ENCODE results near the gene TLNRD1.

Gene TLNRD1

DNA sequence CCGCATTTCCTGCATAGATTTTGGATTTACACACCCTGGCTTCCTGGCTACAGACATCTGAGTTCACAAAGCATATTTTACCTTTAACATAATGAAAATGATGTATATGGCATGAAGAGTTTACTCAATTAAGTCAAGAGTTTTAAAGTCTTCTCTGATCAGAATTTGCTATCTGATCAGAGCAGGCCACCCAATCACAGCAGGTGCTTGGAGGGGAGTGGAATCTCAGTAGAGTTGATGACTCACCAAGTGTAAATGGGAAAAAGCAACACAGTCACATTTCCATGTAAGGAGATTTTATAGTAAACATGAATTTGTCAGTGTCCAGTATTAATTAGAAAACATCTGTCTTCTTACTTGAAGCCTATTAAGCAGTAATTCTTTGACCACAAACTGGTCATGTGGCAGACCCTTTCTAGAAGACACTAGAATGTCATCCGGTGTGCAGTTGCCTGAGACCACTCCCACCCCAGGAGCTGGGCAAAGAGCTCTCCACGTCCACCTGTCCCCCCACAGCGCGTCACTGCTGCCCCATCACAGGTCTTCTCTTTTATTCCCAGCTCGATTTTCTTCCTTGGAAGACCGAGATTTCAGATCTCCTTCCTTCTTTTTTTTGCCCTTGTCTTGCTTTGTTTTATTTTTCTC lies 21.9 kb upstream of the TLNRD1 start:
- peak in 1 of 2 donors; percentile 36 for DNase-seq (ENCODE audit: low read depth in 2 of 2)
- TF ChIP-seq, protein P1, sequence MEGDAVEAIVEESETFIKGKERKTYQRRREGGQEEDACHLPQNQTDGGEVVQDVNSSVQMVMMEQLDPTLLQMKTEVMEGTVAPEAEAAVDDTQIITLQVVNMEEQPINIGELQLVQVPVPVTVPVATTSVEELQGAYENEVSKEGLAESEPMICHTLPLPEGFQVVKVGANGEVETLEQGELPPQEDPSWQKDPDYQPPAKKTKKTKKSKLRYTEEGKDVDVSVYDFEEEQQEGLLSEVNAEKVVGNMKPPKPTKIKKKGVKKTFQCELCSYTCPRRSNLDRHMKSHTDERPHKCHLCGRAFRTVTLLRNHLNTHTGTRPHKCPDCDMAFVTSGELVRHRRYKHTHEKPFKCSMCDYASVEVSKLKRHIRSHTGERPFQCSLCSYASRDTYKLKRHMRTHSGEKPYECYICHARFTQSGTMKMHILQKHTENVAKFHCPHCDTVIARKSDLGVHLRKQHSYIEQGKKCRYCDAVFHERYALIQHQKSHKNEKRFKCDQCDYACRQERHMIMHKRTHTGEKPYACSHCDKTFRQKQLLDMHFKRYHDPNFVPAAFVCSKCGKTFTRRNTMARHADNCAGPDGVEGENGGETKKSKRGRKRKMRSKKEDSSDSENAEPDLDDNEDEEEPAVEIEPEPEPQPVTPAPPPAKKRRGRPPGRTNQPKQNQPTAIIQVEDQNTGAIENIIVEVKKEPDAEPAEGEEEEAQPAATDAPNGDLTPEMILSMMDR (IDR thresholded peaks at IDR 0.05; ENCODE audit: low read depth, low read length): no peak
- H3K4me3 ChIP-seq (replicated peaks in 1 of 2; ENCODE audit: low read depth in 2 of 2, low read length in 2 of 2): no peak overlapping the region

DNA sequence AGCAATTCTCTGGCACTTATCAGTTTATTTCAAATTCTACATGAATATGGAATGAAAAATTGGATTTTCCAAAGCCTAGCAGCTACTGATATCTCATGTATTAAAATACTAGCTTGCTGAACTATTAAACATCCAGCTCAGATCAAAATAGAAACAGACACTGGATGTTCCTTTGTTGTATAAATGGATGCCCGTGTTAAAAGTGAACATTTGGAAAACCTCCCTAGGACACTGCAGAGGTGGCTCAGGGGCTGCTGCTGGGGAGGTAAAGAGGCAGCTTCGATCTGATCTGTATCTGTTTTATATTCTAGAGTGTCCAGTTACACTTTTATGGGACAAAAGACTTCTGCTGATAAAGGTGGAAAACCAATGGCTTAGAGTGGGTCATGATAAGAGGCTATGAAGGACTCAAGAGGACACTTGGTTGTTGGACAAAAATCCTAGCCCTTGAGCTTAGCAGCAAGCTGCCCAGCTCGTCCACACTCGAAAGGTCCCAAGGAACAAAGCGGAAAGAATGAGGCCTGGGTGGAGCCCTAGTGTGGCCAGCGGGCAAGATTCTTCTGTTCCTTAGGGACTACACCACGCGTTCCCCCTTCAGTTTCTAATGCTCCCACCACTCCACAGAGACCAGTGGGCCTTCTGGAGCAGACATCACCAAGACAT lies 21.1 kb upstream of the TLNRD1 start:
- no peak overlapping the region for H3K4me3 ChIP-seq (replicated peaks in 1 of 2; ENCODE audit: low read depth in 2 of 2, low read length in 2 of 2)
- no peak for DNase-seq (ENCODE audit: low read depth in 2 of 2)
- TF ChIP-seq, protein P1 (IDR thresholded peaks at IDR 0.05; ENCODE audit: low read depth, low read length): no peak

DNA sequence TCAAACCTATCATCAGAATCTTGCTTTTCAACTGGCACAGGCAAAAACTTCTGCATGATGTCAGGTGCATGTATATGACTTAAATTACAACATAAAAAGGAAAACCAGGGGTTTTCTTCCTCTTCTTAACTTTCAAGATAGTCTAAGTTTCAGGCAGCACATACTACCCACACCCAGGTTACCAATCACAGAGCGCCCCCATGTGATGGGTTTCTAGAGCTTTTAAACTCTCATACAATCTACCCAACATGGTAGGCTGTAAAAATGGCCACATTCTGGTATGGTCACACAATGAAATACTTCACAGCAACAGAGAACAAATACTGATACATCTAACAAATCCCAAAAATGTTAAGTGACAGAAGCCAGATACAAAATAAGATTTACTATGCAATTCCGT lies 18.5 kb upstream of the TLNRD1 start:
- TF ChIP-seq, protein P1 (IDR thresholded peaks at IDR 0.05; ENCODE audit: low read depth, low read length): no peak
- DNase-seq (ENCODE audit: low read depth in 2 of 2): no peak
- no peak overlapping the region for H3K4me3 ChIP-seq (replicated peaks in 1 of 2; ENCODE audit: low read depth in 2 of 2, low read length in 2 of 2)

DNA sequence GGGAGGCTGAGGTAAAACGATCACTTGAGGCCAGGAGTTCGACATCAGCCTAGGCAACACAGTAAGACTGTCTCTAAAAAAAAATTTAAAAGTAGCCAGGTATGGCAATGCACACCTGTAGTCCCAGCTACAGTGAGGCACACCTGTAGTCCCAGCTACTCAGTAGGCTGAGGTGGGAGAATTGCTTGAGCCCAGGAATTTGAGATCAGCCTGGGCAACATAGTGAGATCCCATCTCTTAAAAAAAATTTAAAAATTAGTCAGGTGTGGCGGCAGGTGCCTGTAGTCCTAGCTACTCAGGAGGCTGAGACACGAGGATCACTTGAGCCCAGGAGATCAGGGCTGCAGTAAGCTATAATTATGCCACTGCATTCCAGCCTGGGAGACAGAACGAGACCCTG lies 17.9 kb upstream of the TLNRD1 start:
- DNase-seq (ENCODE audit: low read depth in 2 of 2): no peak
- TF ChIP-seq, protein P1 (IDR thresholded peaks at IDR 0.05; ENCODE audit: low read depth, low read length): no peak
- no peak overlapping the region for H3K4me3 ChIP-seq (replicated peaks in 1 of 2; ENCODE audit: low read depth in 2 of 2, low read length in 2 of 2)

DNA sequence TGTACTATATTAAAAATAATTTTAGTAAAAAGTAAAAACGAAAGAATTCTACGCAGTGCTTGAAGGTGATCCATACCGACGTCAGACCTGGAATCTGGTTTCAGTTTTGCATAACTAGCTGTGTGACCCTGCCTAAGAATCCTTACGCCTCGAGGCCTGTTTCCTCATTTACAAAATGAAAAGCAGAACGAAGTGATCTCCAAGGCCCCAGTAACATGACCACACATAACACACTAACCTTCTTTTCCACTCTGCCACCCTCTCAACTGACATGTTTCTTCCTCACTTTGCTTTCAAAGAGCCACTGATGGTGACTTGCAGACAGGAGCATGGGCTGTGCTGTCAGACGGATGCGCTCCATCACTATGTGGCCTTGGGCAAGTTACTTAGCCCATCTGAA lies 15.9 kb upstream of the TLNRD1 start:
- no peak overlapping the region for H3K4me3 ChIP-seq (replicated peaks in 1 of 2; ENCODE audit: low read depth in 2 of 2, low read length in 2 of 2)
- DNase-seq (ENCODE audit: low read depth in 2 of 2): no peak
- TF ChIP-seq, protein P1 (IDR thresholded peaks at IDR 0.05; ENCODE audit: low read depth, low read length): no peak

DNA sequence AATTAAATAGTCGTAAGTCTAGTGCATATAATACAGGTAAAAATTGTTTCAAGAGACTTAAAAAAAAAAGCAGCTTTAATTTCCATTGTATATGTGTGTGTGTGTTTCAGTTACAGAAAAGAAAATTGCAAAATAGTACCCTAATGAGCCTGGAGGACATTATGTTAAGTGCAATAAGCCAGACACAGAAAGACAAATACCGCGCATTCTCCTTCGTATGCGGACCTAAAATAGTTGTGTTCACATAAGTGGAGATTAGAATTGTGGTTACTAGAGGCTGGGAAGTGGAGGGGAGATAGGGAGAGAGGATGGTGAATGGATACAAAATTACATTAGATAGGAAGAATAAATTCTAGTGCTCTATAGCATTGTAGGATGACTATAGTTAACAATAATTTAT lies 14.7 kb upstream of the TLNRD1 start:
- no peak for DNase-seq (ENCODE audit: low read depth in 2 of 2)
- TF ChIP-seq, protein P1 (IDR thresholded peaks at IDR 0.05; ENCODE audit: low read depth, low read length): no peak
- H3K4me3 ChIP-seq (replicated peaks in 1 of 2; ENCODE audit: low read depth in 2 of 2, low read length in 2 of 2): no peak overlapping the region
